DMS114 treated with DMSO at 0.1 percent for 48 hours (cell line): ENCODE results near the gene MRPL54.

Source experiments
- DNase-seq: peaks from one replicate; lab custom pipeline; 2025; ENCODE audit not compliant: unreplicated experiment; lab: John Stamatoyannopoulos, UW

The MRPL54 gene

GRCh38 chr19:3762501-3763459 is at the start of gene MRPL54:
Gene MRPL54 (plus strand): TSS chr19:3762682. CDS start chr19:3762701, 19 bp downstream.
- DNase-seq: peak; percentile 90

GRCh38 chr19:3716147-3716668 is 46.3 kb upstream of the MRPL54 start:
- DNase-seq: no peak

GRCh38 chr19:3719868-3720267 is 42.6 kb upstream of the MRPL54 start:
- no peak for DNase-seq

GRCh38 chr19:3720349-3720917 is 42.0 kb upstream of the MRPL54 start:
- DNase-seq: no peak

- DNase-seq: peak; percentile 54
Measured at GRCh38 chr19:3721131-3721886, 41.2 kb upstream of the MRPL54 start.

- no peak for DNase-seq
Measured at GRCh38 chr19:3721887-3722442, 40.5 kb upstream of the MRPL54 start.

- DNase-seq: no peak
Measured at GRCh38 chr19:3722443-3723109, 39.9 kb upstream of the MRPL54 start.

GRCh38 chr19:3723110-3723488 is 39.4 kb upstream of the MRPL54 start:
- no peak for DNase-seq

GRCh38 chr19:3723883-3724282 is 38.6 kb upstream of the MRPL54 start:
- DNase-seq: no peak

- DNase-seq: no peak
Measured at GRCh38 chr19:3725121-3725520, 37.4 kb upstream of the MRPL54 start.

- no peak for DNase-seq
Measured at GRCh38 chr19:3725640-3726310, 36.7 kb upstream of the MRPL54 start.

- no peak for DNase-seq
Measured at GRCh38 chr19:3730457-3730958, 32.0 kb upstream of the MRPL54 start.

GRCh38 chr19:3732108-3732507 is 30.4 kb upstream of the MRPL54 start:
- DNase-seq: no peak

GRCh38 chr19:3733549-3734309 is 28.8 kb upstream of the MRPL54 start:
- no peak for DNase-seq

GRCh38 chr19:3734310-3734600 is 28.2 kb upstream of the MRPL54 start:
- DNase-seq: no peak

- no peak for DNase-seq
Measured at GRCh38 chr19:3736106-3736724, 26.3 kb upstream of the MRPL54 start.

- no peak for DNase-seq
Measured at GRCh38 chr19:3737487-3738205, 24.8 kb upstream of the MRPL54 start.
